ENCODE data around the gene FXYD6. TPM values are rescaled to one million over a fixed set of nuclear protein-coding genes. Genes with fewer than 3 reads are reported as not detected.

The FXYD6 gene
- total and polyA plus RNA-seq, 7 donors: 12.3 to 305 (median 243) TPM

DNA sequence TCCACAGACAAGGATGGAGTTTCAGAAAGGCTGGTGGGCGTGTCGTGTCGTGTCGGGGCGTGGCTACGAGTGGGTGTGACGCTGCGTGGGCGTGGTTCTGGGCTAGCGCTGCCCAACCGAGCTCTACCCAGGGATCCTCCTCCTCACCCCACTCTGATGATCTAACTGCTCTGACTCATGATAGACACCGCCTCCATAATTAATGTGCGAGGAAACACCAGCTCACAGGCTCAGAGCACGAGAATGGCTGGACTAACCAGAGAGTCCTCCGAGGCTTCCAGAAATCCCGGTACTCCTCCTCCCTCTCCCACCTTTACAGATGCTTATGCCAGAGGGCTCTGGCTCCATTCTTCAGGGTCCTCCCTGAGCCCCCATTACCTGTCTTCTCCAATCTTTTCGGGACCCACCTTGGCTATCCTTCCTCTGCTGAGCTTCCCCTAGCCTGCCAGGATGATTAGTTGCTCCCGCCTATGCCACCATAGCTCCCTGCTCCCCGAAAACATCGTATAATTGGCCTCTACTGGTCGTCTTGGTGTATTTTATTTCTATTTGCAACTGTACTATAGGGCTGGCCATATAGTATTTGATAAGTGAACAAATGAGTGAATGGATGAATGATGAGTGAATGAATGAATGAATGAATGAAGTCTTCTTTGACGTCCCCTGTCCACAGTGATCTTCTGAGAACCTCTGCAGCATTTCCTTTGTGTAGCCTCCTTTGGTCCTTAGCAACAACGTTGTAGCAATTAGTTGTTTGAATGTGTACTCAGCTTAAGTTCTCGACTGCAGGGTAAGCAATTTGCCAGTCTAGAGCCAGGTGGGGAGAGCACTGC is 31.0 kb upstream of the FXYD6 start:
- H3K27me3 ChIP-seq: no peaks in the 10 kb centered on the region
- peak; percentile 92 for DNase-seq
- WGBS, 2 donors: 23 to 38% methylated on average over 24 of the region's 24 CpGs
- H3K4me1 ChIP-seq: peaks cover 0 to 14% (median 10%) of the 10 kb centered on the region in 4 donors
- intact Hi-C loops (cut with DNase I): loop anchor here (5.0 kb wide), 1 partner anchor 40 kb away; no protein-coding TSS in a partner anchor
- H3K9me3 ChIP-seq: no peaks in the 10 kb centered on the region
- H3K4me3 ChIP-seq: peak overlapping the region in 1 of 4 donors; percentile 20
- no peaks in the 10 kb centered on the region for H3K36me3 ChIP-seq
- TF ChIP-seq POLR2AphosphoS5 (IDR thresholded peaks at IDR 0.05): peak in 2 of 4 donors; percentile 19 to 86
- TF ChIP-seq, protein P1, sequence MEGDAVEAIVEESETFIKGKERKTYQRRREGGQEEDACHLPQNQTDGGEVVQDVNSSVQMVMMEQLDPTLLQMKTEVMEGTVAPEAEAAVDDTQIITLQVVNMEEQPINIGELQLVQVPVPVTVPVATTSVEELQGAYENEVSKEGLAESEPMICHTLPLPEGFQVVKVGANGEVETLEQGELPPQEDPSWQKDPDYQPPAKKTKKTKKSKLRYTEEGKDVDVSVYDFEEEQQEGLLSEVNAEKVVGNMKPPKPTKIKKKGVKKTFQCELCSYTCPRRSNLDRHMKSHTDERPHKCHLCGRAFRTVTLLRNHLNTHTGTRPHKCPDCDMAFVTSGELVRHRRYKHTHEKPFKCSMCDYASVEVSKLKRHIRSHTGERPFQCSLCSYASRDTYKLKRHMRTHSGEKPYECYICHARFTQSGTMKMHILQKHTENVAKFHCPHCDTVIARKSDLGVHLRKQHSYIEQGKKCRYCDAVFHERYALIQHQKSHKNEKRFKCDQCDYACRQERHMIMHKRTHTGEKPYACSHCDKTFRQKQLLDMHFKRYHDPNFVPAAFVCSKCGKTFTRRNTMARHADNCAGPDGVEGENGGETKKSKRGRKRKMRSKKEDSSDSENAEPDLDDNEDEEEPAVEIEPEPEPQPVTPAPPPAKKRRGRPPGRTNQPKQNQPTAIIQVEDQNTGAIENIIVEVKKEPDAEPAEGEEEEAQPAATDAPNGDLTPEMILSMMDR (IDR thresholded peaks at IDR 0.05): no peak
- TF ChIP-seq POLR2A (IDR thresholded peaks at IDR 0.05): peak in 1 of 2 donors; percentile 23
- peak overlapping the region in 2 of 4 donors; percentile 50 for H3K27ac ChIP-seq

DNA sequence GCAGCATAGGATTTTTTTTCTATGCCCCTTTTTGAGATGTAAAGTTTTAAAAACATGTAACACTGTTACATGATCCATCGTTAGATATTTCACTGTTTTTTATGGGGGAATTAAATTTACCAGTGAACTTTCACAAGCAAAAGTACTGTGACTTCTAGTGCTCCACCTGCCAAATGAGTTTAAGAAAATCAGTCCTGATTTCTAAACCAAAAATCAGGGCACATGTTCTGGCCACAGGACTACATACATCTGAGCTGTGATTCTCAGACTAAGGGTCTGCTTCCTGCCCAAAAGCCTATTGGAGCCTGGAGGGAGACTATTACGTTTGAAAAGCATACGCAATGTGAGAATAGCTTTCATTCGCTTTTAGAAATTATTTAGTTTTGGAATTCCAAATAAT is 30.3 kb upstream of the FXYD6 start:
- DNase-seq: no peak
- H3K4me1 ChIP-seq: peaks cover 0 to 14% (median 10%) of the 10 kb centered on the region in 4 donors
- H3K9me3 ChIP-seq: no peaks in the 10 kb centered on the region
- H3K27ac ChIP-seq: peak overlapping the region in 2 of 4 donors; percentile 36 to 39
- WGBS, 2 donors: 77 to 82% methylated on average over 4 of the region's 4 CpGs
- no peaks in the 10 kb centered on the region for H3K27me3 ChIP-seq
- no peak overlapping the region for H3K4me3 ChIP-seq
- TF ChIP-seq, protein P1 (IDR thresholded peaks at IDR 0.05): no peak
- TF ChIP-seq EP300 (IDR thresholded peaks at IDR 0.05) (no peak), POLR2AphosphoS5 (IDR thresholded peaks at IDR 0.05) (no peak), POLR2A (IDR thresholded peaks at IDR 0.05) (no peak)
- H3K36me3 ChIP-seq: no peaks in the 10 kb centered on the region
- intact Hi-C loops (cut with DNase I): loop anchor here (5.0 kb wide), 1 partner anchor 41 kb away; no protein-coding TSS in a partner anchor

DNA sequence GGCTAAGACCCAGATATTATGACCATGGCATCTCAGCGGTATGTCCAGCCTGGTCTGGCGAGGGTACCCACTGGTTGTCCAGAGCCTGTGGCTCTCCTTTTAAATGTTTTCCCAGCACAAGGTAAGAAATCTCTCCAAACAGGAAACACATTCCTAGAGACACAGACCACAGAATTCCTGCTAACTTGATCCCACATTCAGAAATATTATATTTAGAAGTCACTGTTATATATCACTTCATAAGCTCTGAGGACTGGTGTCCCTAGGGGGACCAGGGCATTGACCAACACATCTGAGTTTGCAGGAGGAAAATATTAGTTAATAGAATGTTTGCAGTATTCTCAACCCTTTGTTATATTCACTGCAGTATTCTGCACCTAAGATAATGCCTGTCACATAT is 29.7 kb upstream of the FXYD6 start:
- Histone ChIP-seq H3K36me3 (no peaks in the 10 kb centered on the region), H3K27ac (no peak overlapping the region), H3K4me3 (no peak overlapping the region), H3K4me1 (peaks cover 0 to 14% (median 10%) of the 10 kb centered on the region in 4 donors), H3K9me3 (no peaks in the 10 kb centered on the region), H3K27me3 (no peaks in the 10 kb centered on the region)
- DNase-seq: peak; percentile 41
- WGBS, 2 donors: 95 to 97% methylated on average over 2 of the region's 2 CpGs
- no peak for TF ChIP-seq POLR2AphosphoS5 (IDR thresholded peaks at IDR 0.05)
- intact Hi-C loops (cut with DNase I): loop anchor here (5.0 kb wide), 1 partner anchor 41 kb away; no protein-coding TSS in a partner anchor

DNA sequence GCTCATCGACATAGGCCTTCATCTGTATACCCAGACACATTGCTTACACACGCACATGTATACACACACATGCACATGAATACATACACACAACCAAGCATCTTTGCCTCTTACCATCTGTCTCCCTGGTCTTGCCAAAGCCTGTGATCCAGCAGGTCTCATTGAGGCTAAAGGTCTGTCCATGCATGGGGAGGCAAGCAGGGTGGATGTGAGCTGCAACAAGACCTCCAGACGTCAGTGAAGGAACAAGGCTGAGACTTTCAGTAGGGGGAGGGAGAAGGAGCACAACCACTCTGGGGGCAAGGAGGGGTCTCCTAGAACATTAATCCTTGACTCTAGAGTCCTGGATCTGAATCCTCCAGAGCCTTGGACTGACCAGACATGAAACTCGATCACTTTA is 29.1 kb upstream of the FXYD6 start:
- peak; percentile 40 for DNase-seq
- H3K27me3 ChIP-seq: no peaks in the 10 kb centered on the region
- 91 to 93% methylated on average over 4 of the region's 4 CpGs for WGBS, 2 donors
- intact Hi-C loops (cut with DNase I): loop anchor here (5.0 kb wide), 1 partner anchor 42 kb away; no protein-coding TSS in a partner anchor
- no peaks in the 10 kb centered on the region for H3K36me3 ChIP-seq
- peaks cover 0 to 14% (median 10%) of the 10 kb centered on the region in 4 donors for H3K4me1 ChIP-seq
- no peaks in the 10 kb centered on the region for H3K9me3 ChIP-seq
- no peak for TF ChIP-seq POLR2AphosphoS5 (IDR thresholded peaks at IDR 0.05)
- no peak for TF ChIP-seq EP300 (IDR thresholded peaks at IDR 0.05)
- TF ChIP-seq, protein P1 (IDR thresholded peaks at IDR 0.05): no peak
- TF ChIP-seq POLR2A (IDR thresholded peaks at IDR 0.05): no peak
- H3K27ac ChIP-seq: no peak overlapping the region
- H3K4me3 ChIP-seq: no peak overlapping the region

All from sigmoid colon (tissue), 7 donors.